Fibroblast of skin of abdomen (primary cell): ENCODE data around the gene PLAC1.

ENCODE experiments used
- DNase-seq: peaks from one replicate; pipeline ENCODE4 v3.0.0-alpha.2; 2013

The PLAC1 gene

DNA sequence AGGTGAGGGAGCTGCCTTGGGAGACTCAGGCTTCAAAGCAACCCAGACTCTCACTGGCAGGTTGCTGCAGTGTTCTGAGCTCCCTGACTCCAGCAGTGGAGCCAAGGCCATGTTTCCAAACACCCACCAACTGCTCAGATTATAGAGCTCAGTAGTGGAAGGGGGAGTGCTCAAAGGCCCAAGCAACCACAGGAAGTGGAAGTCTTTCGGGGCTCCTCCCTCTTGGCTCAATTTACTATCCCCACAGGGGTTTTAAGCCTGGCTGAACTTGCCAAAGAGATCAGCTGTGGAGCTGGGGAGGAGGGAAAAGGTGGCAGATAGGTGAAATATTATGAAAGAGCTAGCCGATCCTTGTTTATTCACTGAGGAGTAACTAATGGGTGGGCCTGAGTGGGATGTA lies 115.8 kb downstream of the PLAC1 start:
- DNase-seq, result peak; percentile 96

DNA sequence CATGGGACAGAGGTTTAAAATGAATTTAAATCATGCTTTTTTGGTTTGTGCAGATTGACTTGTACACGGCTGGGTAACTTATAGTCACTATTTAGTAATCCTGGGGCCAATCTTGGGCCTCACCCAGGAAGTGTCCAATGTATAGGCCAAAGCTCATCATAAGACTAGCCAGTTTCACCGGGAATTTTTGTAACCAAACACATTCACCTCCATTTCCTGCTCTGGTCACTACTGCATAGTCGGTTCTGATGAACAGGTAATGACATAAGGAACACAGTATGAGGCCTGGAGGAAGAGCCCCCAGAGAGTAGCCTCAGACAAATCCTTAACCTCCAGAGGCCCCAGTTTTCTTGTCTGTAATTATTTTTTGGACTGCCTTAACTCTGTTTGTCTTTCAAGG lies 116.4 kb downstream of the PLAC1 start:
- DNase-seq, result no peak

DNA sequence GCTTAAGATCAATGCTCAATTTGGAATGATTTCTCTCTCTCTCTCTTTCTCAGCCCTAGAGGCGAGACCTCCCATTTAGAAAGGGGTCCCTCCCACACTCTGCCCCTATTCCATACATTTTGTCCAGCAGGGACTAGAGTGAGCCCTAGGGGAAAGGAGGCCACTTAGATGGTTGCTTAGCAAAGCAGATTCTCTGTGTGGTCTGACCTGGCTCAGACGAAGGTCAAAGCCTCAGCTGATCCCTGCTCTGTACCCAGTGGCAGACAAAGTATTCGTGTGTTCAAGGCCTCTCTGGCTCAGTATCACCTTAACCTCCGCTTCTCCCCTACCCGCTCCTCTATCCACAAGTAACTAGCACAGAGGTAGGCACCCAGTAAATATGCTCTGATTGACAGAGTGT lies 120.0 kb downstream of the PLAC1 start:
- no peak for DNase-seq

DNA sequence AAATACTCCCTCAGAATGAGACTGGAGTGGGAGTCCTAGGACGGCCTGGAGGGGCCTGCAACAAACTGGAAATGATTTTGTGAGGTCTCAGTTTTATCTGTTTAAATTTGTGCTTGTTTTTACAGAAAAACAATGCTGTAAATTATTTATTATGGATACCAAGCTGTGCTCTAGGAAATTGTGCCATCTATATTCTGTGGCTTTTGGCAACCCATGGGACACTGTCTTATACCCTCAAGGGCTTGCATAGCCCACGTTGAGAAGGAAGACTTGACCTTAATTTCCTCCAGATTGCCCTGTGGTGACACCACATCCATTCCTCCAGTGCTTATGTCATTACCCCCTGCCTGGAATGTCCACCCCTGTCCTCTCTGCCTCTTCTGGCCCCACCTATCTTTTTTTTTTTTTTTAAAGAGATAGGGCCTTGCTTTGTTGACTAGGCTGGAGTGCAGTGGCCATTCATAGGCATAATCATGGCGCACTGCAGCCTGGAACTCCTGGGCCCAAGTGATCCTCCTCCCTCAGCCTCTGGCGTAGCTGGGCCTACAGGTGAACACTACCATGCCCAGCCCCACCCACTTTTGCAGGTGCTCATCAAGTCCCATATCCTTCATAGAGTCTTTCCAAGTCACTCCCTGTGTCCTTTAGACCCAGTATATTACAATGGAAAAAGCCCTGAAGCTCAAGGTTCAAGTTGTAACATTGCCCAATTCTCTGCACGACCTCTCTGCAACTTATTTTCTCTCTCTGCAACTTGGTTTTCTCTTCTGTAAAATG lies 120.9 kb downstream of the PLAC1 start:
- peak; percentile 75 for DNase-seq

DNA sequence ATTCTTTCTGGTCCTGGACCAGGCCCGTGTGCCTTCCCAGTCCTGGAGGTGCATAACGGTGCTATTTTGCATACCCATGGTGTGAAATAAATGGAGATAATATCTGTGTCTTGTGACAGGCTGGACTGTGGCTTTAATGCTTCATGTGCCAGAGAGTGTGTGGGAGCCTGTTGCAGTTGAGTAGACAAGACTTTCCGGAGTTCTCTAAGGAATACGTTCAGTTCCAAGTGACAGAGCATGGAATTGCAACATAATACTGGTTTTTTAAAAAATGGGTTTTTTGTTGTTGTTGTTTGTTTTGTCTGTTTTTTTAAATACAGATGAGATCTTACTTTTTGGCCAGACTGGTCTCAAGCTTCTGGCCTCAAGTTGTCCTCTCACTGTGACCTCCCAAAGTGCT lies 124.3 kb downstream of the PLAC1 start:
- DNase-seq, result no peak

DNA sequence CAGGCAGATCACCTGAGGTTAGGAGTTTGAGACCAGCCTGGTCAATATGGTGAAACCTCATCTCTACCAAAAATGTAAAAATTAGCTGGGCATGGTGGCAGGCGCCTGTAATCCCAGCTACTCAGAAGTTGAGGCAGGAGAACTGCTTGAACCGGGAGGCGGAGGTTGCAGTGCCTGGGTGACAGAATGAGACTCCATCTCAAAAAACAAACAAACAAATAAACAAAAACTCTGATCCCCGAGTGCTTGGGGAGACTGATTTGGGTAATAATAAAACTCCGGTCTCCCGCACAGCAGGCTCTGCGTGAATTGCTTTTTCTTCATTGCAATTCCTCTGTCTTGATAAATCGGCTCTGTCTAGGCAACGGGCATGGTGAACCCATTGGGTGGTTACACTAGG lies 124.9 kb downstream of the PLAC1 start:
- DNase-seq, result no peak

DNA sequence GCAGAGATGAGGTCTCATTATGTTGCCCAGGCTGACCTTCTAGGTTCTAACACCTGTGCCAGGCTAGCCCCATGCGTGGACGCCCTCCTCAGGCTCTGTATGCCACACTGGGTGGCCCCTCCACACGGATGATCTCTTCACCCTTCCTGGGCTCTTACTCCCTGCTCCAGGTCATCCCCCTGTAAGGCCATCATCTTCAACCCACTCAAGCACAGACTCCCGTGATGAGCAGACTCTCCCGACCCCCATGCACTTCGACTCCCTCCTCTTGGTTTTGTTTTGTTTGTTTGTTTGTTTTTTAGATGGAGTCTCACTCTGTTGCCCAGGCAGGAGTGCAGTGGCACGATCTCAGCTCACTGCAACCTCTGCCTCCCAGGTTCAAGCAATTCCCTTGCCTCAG lies 127.4 kb downstream of the PLAC1 start:
- DNase-seq, result no peak

DNA sequence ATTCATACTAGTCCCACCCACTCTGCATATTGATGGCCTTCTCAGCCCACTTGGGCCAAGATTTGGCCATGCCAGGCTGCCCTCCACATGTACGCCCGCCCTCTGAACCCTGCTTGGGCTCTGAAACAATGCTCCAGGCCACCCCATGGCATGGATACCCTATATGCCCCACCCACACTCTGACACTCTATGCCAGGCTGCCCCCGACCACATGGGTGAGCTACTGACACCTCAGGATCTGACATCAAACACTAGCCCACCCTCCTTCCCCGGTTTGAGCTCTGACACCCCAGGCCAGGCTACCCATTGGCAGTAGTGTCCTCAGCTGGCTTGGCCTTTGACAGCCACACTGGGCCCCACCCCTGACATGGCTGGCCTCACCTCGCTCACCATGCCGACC lies 128.8 kb downstream of the PLAC1 start:
- DNase-seq, result no peak

DNA sequence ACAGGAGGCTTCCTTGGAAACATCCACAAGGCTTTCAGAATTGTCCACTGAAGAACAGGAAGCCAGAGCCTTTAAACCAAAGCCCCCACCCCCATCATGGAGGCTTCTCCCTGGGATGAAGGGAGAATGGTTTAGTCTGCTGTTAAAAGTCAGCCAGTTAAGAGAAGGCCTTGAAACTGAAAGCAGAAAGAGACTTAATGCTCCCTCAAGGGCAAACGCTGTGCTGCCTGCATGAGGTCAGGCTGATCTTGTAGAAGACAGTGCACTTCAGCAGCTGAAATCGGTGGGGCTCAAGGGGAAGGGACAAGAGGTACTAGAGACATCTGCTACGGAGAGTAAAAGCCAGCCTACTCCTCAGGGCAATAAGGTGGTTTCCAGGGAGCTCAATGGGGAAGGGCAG lies 129.3 kb downstream of the PLAC1 start:
- no peak for DNase-seq

DNA sequence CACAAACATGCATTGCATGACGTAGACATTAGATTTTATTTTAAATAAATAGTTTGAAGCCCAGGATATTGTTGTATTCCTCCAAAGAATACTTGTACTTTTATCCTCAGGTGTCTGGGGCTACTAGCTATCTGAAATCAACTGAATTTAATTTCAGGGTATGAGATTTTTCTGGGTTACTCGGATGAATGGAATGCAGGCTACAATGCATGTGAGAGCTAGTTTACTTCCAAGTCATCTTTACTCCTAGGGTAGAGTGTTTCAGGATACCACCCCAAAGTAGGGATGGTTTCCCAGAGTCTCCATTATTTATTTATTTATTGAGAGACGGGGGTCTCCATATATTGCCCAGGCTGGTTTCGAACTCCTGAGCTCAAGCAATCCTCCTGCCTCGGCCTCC lies 131.9 kb downstream of the PLAC1 start:
- peak; percentile 45 for DNase-seq

DNA sequence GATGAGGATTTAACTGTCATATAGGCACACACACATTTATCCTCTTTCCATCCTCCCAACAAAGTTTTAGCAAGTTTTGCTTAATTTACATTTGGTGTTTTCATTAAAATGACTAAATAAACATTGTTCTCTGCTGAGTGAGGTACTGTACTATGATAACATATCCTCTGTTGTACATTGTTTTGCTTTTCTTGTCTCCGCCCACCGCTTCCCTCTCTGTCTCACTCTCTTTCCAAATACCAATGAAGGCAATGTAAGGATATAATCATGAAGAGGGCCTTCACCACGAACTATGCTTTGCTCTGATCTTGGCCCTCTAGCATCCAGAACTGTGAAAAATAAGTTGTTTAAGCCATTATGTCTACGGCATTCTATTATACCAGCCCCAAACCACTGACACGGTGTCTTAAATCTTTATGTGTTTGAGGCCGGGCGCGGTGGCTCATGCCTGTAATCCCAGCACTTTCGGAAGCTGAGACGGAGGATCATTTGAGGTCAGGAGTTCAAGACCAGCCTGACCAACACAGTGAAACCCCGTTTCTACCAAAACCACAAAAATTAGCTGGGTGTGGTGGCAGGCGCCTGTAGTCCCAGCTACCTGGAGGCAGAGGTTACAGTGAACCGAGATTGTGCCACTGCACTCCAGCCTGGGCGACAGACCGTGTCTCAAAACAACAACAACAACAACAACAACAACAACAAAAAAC lies 133.0 kb downstream of the PLAC1 start:
- DNase-seq, result peak; percentile 23

DNA sequence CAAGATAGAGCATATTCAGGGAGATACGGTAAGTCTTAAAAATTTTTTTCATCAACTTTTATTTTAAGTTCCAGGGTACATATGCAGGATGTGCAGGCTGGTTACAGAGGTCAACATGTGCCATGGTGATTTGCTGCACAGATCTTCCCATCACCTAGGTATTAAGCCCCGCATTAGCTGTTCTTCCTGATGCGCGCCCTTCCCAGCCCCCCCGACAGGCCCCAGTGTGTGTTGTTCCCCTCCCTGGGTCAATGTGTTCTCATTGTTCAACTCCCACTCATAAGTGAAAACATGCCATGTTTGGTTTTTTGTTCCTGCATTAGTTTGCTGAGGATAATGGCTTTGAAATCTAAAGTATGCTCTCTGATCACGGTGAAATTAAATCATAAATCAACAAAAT lies 134.1 kb downstream of the PLAC1 start:
- DNase-seq, result peak; percentile 26

DNA sequence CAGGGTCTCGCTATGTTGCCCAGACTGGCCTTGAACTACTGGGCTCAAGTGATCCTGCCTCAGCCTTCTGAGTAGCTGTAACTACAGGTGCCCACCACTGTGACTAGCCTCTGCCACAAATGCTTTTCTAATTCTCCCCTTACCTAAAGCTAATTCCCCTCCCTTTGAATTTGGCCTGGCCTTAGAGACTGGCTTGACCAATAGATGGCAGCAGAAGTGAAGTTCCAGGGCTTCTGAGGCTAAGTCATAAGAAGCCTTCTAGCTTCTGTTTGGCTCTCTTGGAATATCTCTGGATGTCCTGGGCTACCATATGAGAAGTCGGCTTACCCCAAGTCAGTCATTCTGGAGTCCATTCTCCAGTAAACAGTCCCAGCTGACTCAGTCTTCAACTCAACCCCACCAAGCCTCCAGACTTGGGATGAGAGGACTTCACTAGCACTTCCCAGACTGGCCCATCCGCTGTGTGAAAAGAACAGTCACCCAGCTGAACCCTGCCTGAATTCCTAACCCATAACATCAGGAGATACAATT lies 137.3 kb downstream of the PLAC1 start:
- peak; percentile 70 for DNase-seq
